Lower leg skin (tissue), 4 donors: ENCODE measurements around the gene PRPF18. TPM values are rescaled to one million over a fixed set of nuclear protein-coding genes. Genes with fewer than 3 reads are reported as not detected.

Experiments used
- DNase-seq, 2 donors: peaks; one replicate each; pipeline ENCODE4 v3.0.0-alpha.2; 2019; ENCODE audit warnings: low spot score in 2 of 2
- H3K4me3 ChIP-seq: fragments of 200-600 bp; sonication (generic); 2 replicates; pipeline ENCODE4 v1.5.1; 2017; ENCODE audit warnings: mild to moderate bottlenecking, low read depth; ENCODE audit not compliant: poor library complexity, severe bottlenecking
- POLR2A ChIP-seq, 2 donors: fragments of 450-650 bp; IDR thresholded peaks; one replicate each; pipeline ENCODE4 v1.6.1; 2016 to 2017; ENCODE audit warnings: antibody characterized with exemption in 2 of 2, mild to moderate bottlenecking in 1 of 2, moderate library complexity in 1 of 2
- WGBS, 2 donors: methylation state at CpG; one replicate each; pipeline ENCODE4 v1.1.5; 2018; 5-methylcytosine and 5-hydroxymethylcytosine counted together
- intact Hi-C: fragments of 100-400 bp; cut with DNase I; formaldehyde crosslinking; loops from one replicate; pipeline ENCODE4 v1.15.0; 2023; ENCODE audit warnings: low total_unique reads
- total RNA-seq, 4 donors: library from RNA; depleted of rRNA; stranded (reverse); fragments of >200 nt; gene quantifications; one replicate each; pipeline ENCODE4 v1.1.0, GENCODE V29; 2016
- TF ChIP-seq, protein P1 (sequence below), 3 donors: fragments of 450-650 bp; IDR thresholded peaks; one replicate each; pipeline ENCODE4 v1.5.1; 2016; ENCODE audit warnings: antibody characterized with exemption in 3 of 3, mild to moderate bottlenecking in 3 of 3, moderate library complexity in 2 of 3

Gene PRPF18
- total RNA-seq, 4 donors from 2014 or later = 24.4 to 31.7 (median 29.6) TPM

DNA sequence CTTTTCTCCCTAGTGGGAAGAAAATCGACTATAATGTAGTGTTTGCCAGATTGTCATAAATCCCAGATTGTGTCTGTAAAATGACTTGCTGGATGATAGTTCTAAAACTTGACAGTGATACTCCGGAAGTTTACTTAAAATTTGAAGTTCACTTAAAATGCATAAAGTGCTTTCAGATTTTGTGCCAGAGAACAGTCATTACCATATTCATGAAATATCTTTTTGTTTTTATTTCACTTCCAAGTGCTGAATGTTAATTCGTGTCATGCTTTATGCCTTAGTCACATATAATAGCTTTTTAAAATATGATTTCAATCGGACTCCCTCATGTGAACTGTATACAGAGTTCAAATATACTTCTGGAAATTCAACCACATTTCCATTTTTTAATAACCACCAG lies 30.4 kb downstream of the PRPF18 start:
- H3K4me3 ChIP-seq = no peak overlapping the region
- DNase-seq = no peak
- WGBS, 2 donors = 54 to 57% methylated on average over 4 of the region's 4 CpGs
- TF ChIP-seq POLR2A (IDR thresholded peaks at IDR 0.05) = no peak
- TF ChIP-seq, protein P1, sequence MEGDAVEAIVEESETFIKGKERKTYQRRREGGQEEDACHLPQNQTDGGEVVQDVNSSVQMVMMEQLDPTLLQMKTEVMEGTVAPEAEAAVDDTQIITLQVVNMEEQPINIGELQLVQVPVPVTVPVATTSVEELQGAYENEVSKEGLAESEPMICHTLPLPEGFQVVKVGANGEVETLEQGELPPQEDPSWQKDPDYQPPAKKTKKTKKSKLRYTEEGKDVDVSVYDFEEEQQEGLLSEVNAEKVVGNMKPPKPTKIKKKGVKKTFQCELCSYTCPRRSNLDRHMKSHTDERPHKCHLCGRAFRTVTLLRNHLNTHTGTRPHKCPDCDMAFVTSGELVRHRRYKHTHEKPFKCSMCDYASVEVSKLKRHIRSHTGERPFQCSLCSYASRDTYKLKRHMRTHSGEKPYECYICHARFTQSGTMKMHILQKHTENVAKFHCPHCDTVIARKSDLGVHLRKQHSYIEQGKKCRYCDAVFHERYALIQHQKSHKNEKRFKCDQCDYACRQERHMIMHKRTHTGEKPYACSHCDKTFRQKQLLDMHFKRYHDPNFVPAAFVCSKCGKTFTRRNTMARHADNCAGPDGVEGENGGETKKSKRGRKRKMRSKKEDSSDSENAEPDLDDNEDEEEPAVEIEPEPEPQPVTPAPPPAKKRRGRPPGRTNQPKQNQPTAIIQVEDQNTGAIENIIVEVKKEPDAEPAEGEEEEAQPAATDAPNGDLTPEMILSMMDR (IDR thresholded peaks at IDR 0.05) = no peak
- intact Hi-C loops = no loop called here

DNA sequence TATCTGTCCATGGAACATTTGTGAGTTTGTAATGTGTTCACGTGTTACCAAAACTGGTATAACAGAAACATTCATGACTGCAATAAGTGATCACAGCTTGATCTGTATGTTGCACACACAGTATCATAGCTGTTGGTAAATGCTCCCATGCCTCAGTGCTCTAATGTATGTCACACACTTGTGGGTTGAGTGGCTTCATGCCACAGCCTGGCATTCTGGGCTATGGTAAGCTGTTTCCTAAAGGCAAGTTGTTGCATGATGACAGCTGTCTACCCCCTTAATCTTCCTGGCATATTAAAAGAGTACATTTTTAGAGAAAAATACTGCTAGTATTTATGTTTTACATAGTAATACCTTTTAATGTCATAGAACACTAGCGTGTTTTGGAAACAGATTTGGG lies 35.2 kb downstream of the PRPF18 start:
- intact Hi-C loops = no loop called here
- WGBS, 2 donors = 45 to 91% methylated on average over 2 of the region's 2 CpGs
- H3K4me3 ChIP-seq = no peak overlapping the region
- TF ChIP-seq, protein P1 (IDR thresholded peaks at IDR 0.05) = no peak
- TF ChIP-seq POLR2A (IDR thresholded peaks at IDR 0.05) = no peak
- DNase-seq = no peak

DNA sequence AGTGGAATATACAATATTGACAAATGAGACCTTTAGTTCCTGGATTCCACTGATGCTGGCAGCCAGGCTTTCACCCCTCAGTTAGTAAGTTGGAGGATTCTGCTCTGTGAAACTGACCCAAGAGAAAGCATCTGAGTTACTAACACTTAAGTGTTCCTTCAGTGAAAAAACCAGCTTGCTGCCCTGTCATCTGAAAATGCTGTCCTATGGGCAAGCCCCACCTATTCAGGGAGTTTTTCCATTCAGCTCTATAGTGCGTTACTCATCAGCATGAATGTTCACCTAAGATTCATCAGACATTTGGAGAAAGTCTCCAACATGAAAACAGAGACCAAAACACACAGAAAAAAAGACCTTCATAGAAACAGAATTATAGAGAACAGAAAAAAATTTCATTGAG lies 37.9 kb downstream of the PRPF18 start:
- H3K4me3 ChIP-seq = no peak overlapping the region
- intact Hi-C loops = no loop called here
- no peak for DNase-seq
- 95 to 96% methylated on average over 1 of the region's 1 CpG for WGBS, 2 donors
- no peak for TF ChIP-seq POLR2A (IDR thresholded peaks at IDR 0.05)
- TF ChIP-seq, protein P1 (IDR thresholded peaks at IDR 0.05) = no peak

DNA sequence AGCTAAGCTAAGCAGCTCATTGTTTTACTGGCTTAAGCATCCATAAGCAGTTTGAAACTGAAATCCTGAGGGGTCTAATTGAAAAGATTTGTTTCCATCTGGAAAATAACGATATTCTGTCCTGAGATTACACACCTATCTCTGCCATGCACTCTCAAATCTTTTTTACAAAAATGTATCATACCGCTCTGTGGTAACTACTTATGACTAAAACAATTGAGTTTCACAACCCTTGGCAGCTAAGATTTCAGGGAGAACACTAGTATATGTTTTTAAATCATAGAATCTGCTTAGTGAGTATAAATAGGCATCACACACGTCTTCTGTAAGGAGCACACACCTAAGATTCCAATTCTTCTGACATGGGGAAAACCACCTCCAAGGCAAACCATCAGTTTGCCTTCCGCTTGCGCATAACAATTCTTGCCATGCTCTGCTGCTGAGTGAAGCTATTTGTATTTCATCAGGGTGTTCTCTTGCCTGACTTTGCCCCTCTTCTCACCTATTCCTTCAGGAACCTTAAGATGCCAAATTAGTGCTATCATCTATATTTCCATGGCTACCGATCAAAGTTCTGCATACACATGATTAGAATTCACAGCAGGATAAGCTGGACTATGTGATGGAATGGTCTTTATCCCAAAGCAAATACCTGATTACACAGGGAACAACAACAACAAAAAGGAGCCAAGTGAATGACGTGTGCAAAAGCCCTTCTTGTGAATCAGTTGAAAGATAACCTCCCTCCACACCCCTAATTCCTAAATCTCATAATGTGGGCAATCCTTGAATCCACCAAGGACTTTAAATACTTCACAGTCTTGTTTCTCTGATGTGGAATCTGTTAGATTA lies 40.9 kb downstream of the PRPF18 start:
- intact Hi-C loops = no loop called here
- no peak for TF ChIP-seq POLR2A (IDR thresholded peaks at IDR 0.05)
- TF ChIP-seq, protein P1 (IDR thresholded peaks at IDR 0.05) = no peak
- DNase-seq = no peak
- H3K4me3 ChIP-seq = no peak overlapping the region
- WGBS, 2 donors = 92% methylated on average over 7 of the region's 7 CpGs

DNA sequence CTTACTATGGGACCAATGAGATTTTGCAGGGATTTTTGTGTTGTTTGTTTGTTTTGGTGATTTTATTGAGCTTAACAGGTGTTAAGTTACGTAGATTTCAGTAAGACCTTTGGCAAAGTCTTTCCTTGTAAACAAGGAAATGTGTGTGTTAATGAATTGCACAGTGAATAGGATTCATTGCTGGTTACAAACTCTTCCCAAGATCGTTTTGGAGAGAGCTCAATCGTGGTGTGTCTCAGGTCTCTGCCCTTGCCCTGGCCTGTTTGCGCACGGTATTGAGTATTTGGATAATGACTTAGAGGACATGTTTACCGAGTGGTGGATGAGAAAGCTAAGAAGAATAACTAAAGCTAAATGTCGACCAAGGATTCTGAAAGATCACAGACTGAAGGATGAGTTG lies 41.9 kb downstream of the PRPF18 start:
- no peak overlapping the region for H3K4me3 ChIP-seq
- TF ChIP-seq, protein P1 (IDR thresholded peaks at IDR 0.05) = no peak
- no peak for TF ChIP-seq POLR2A (IDR thresholded peaks at IDR 0.05)
- intact Hi-C loops = no loop called here
- WGBS, 2 donors = 66 to 68% methylated on average over 7 of the region's 7 CpGs
- DNase-seq = no peak
